LNCaP clone FGC (cell line): ENCODE measurements around the gene CT47C1.

Experiments used
- DNase-seq: peaks from one replicate; pipeline ENCODE4 v3.0.0-alpha.2; 2011; ENCODE audit warnings: low read depth
- H3K4me3 ChIP-seq: 2 replicates; pipeline ENCODE4 v1.5.1; 2011; ENCODE audit warnings: mild to moderate bottlenecking, low read depth, low read length, control low read depth
- TF ChIP-seq, protein P1 (sequence below): IDR thresholded peaks from 2 replicates; pipeline ENCODE4 v1.5.1; 2012; ENCODE audit warnings: mild to moderate bottlenecking; ENCODE audit not compliant: control insufficient read depth, insufficient read depth; ENCODE audit errors: extremely low read depth

Gene CT47C1

DNA sequence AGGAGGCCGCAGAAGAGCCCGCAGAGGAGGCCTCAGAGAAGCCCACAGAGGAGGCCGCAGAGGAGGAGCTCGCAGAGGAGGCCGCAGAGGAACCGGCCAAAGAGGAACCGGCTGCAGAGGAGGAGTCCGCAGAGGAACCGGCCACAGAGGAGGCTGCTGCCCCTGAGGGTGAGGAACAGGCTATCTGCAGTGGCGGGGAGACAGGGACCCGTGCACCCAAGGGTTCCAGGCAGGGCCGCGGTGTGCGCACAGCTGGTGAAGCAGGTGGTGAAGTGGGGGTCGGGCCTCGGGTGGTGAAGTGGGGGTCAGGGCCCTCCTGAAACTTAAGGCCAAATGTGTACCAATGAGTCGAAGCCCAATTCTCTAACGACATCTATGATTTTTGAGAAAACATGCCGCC is 1.1 kb downstream of the CT47C1 start:
- TF ChIP-seq, protein P1, sequence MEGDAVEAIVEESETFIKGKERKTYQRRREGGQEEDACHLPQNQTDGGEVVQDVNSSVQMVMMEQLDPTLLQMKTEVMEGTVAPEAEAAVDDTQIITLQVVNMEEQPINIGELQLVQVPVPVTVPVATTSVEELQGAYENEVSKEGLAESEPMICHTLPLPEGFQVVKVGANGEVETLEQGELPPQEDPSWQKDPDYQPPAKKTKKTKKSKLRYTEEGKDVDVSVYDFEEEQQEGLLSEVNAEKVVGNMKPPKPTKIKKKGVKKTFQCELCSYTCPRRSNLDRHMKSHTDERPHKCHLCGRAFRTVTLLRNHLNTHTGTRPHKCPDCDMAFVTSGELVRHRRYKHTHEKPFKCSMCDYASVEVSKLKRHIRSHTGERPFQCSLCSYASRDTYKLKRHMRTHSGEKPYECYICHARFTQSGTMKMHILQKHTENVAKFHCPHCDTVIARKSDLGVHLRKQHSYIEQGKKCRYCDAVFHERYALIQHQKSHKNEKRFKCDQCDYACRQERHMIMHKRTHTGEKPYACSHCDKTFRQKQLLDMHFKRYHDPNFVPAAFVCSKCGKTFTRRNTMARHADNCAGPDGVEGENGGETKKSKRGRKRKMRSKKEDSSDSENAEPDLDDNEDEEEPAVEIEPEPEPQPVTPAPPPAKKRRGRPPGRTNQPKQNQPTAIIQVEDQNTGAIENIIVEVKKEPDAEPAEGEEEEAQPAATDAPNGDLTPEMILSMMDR, result no peak
- no peak for DNase-seq
- no peak overlapping the region for H3K4me3 ChIP-seq

DNA sequence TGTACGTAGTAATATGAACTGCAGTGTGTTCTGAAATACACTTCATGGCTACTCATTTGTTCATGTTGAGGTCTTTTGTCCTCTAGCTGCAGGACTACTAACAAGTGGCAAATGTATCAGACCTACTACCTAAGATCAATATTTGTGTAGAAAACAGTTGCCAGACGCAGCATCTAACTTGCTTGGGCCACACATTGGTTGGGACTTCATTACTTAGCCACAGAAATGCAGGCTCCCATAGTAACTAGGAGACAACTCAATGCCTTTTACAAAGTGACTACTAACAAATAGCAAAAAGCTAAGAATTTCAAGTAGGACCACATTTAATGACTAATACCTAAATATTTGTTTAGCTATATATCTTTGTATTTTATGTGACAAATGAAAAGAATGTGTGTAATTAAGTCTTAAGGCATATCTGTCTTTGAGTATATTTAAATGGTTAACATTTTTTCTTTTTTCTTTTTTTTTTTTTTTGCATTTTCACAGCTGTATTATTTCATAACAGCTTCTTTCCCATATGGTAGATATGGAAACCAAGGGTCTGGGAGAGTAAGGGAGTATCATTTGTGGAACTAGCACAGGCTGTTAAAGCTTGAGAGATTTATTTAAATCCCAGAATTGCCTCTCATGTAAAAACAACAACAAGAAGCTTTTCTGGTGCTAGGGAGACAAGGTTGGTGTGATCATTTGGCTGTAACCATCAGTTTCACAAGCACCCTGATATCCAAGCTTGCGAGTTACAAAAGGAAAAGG is 2.7 kb downstream of the CT47C1 start:
- no peak overlapping the region for H3K4me3 ChIP-seq
- TF ChIP-seq, protein P1, result no peak
- DNase-seq, result no peak

DNA sequence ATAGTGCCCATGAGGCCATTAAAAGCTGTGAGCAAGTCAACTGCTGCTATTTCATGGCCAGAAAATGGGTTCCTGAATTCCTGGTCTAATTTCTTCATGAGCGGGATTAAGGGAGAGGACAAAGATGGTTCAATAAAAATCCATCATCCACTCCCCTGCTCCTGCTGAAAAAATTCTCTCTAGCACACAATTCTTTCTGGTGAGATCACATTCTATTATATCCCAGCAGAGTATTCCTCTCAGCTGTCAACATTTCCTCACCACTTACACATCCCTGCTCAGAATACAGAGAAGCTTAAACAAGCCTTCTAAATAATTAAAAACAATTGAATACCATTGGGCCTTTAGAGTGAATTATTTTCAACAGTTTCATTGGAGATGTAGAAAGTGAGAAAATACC is 9.5 kb downstream of the CT47C1 start:
- no peak for DNase-seq
- TF ChIP-seq, protein P1, result no peak
- no peak overlapping the region for H3K4me3 ChIP-seq

DNA sequence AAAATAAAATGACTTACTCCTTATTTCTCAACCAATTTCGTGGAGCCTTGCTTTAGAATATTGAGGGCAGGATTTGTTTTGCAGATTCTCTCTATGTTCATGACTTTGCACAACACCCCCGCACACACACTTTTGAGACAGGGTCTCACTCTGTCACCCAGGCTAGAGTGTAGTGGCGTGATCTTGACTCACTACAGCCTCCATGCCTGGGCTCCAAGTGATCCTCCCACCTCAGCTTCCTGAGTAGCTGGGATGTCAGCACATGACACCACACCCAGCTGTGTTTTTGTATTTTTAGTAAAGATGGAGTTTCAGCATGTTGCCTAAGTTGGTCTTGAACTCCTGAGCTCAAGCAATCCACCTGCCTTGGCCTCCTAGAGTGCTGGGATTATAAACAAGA is 12.0 kb downstream of the CT47C1 start:
- DNase-seq, result no peak
- TF ChIP-seq, protein P1, result no peak
- no peak overlapping the region for H3K4me3 ChIP-seq

DNA sequence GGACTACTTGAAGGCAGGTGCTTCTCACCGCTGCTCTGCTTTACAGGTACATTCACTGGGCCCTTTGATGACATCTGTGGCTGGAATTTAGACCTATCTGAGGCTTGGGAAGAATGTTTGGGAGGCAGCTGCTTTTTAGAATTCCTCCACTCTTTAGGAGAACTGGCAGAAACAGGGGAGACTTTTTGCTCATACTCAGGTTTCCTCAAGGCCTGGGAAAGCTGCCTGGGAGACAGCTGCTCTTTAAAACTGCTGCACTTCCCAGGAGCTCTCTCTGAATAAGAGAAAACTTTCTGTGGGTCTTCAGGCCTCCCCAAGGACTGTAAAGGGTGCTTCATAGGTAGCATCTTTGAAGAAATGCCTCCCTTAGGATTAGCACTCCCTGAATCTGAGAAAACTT is 14.3 kb downstream of the CT47C1 start:
- DNase-seq, result no peak
- TF ChIP-seq, protein P1, result no peak
- H3K4me3 ChIP-seq, result no peak overlapping the region

DNA sequence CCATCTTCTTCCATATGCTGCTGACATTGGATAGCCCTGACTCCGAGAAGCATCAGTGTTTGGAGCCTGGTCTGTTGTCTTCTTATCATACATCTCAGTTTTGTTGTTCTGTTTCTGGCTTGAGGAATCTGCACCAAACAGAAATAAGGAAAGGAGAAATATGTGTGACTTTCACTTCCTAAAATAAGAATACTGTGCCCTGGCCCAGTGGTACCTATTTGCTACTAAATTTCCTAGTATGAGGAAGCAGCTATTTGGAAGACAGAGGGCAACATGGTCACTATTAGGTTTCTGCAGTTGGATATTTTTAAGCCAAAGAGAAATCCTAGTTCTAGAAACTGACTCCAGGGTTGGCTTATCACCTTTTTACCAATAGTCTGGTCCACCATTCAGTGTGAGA is 16.8 kb downstream of the CT47C1 start:
- TF ChIP-seq, protein P1, result no peak
- DNase-seq, result no peak
- no peak overlapping the region for H3K4me3 ChIP-seq

DNA sequence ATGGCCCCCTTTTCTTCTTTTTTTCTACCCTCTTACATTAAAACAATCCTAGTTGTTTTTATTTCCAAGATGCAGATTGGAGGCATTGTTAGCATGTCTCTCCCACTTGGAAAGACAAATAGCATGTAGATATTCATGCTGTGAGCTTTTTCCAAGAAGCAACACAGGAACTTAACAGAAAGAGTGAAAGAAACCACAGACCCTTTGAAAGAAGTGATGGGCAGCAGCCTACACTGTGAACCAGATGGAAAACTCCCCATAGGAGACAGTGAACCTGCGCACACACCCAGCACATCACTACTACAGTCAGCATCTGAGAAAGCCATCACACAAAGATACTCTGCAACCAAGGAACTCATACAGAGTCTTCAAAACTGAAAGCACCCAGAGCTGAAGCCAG is 17.8 kb downstream of the CT47C1 start:
- H3K4me3 ChIP-seq, result no peak overlapping the region
- TF ChIP-seq, protein P1, result no peak
- DNase-seq, result no peak
